Activated CD8-positive, alpha-beta memory T cell treated with anti-CD3 and anti-CD28 coated beads, Interleukin-2, amount 50 U/mL, for 1 hour (primary cell): Measurements from ENCODE around the gene ZFYVE19.

Experiments
- DNase-seq: peaks from one replicate; pipeline ENCODE4 v3.0.0-alpha.2; 2020; ENCODE audit errors: extremely low read depth

The ZFYVE19 gene

GRCh38 chr15:40807028-40807887 lies at the start of gene ZFYVE19, which contains the start of gene DNAJC17:
Gene ZFYVE19, plus strand, starts transcription at chr15:40807089. Its CDS starts 501 bp downstream, at chr15:40807590.
Gene DNAJC17, minus strand, starts transcription at chr15:40807473. Its CDS starts 27 bp downstream, at chr15:40807446.
- DNase-seq: peak; percentile 85

- DNase-seq: no peak
These were observed 46.9 kb upstream of the ZFYVE19 start for GRCh38 chr15:40759961-40760360.

- DNase-seq: no peak
These were observed 43.7 kb upstream of the ZFYVE19 start for GRCh38 chr15:40762919-40763800.

- no peak for DNase-seq
These were observed 42.9 kb upstream of the ZFYVE19 start, which contains the start of gene GCHFR for GRCh38 chr15:40763801-40764628. Gene GCHFR, plus strand, starts transcription at chr15:40764068. Its CDS starts 113 bp downstream, at chr15:40764181.

GRCh38 chr15:40764629-40765103 lies 42.2 kb upstream of the ZFYVE19 start:
- DNase-seq: no peak

- DNase-seq: no peak
These were observed 40.6 kb upstream of the ZFYVE19 start for GRCh38 chr15:40766194-40766815.

GRCh38 chr15:40766906-40767837 lies 39.7 kb upstream of the ZFYVE19 start:
- DNase-seq: no peak

GRCh38 chr15:40767838-40768500 lies 38.9 kb upstream of the ZFYVE19 start:
- no peak for DNase-seq

GRCh38 chr15:40768521-40769273 lies 38.2 kb upstream of the ZFYVE19 start:
- no peak for DNase-seq

- DNase-seq: peak; percentile 70
These were observed 37.4 kb upstream of the ZFYVE19 start, which contains the start of gene C15orf62 for GRCh38 chr15:40769274-40770146. Gene C15orf62, plus strand, starts transcription at chr15:40769980. Its CDS starts 516 bp downstream, at chr15:40770496.

GRCh38 chr15:40770147-40770721 lies 36.7 kb upstream of the ZFYVE19 start:
- no peak for DNase-seq

- no peak for DNase-seq
These were observed 35.6 kb upstream of the ZFYVE19 start for GRCh38 chr15:40771242-40771641.

GRCh38 chr15:40772014-40772413 lies 34.9 kb upstream of the ZFYVE19 start:
- no peak for DNase-seq

- DNase-seq: no peak
These were observed 33.4 kb upstream of the ZFYVE19 start for GRCh38 chr15:40773496-40773895.

GRCh38 chr15:40773902-40774301 lies 33.0 kb upstream of the ZFYVE19 start:
- no peak for DNase-seq

GRCh38 chr15:40775007-40775406 lies 31.9 kb upstream of the ZFYVE19 start:
- no peak for DNase-seq
